ENCODE results near the gene OPCML.

The OPCML gene

GRCh38 chr11:133118563-133119268, 413.6 kb downstream of the OPCML start:
- no peak for DNase-seq

GRCh38 chr11:133115099-133115498, 417.2 kb downstream of the OPCML start:
- DNase-seq, result peak; percentile 10

- DNase-seq, result no peak
Measured at GRCh38 chr11:133107763-133108162, 424.5 kb downstream of the OPCML start.

- DNase-seq, result no peak
Measured at GRCh38 chr11:133107136-133107535, 425.2 kb downstream of the OPCML start.

GRCh38 chr11:133106417-133106816, 425.9 kb downstream of the OPCML start:
- DNase-seq, result no peak

GRCh38 chr11:133104009-133104744, 428.1 kb downstream of the OPCML start:
- DNase-seq, result no peak

GRCh38 chr11:133096981-133097380, 435.3 kb downstream of the OPCML start:
- DNase-seq, result no peak

- no peak for DNase-seq
Measured at GRCh38 chr11:133086518-133086917, 445.8 kb downstream of the OPCML start.

GRCh38 chr11:133082841-133083488, 449.3 kb downstream of the OPCML start:
- peak; percentile 76 for DNase-seq

GRCh38 chr11:133082453-133082781, 449.9 kb downstream of the OPCML start:
- peak; percentile 41 for DNase-seq

- peak; percentile 33 for DNase-seq
Measured at GRCh38 chr11:133081730-133082452, 450.4 kb downstream of the OPCML start.

GRCh38 chr11:133081020-133081419, 451.3 kb downstream of the OPCML start:
- DNase-seq, result no peak

GRCh38 chr11:133078591-133079404, 453.5 kb downstream of the OPCML start:
- DNase-seq, result peak; percentile 66

GRCh38 chr11:133078012-133078411, 454.3 kb downstream of the OPCML start:
- DNase-seq, result no peak

- no peak for DNase-seq
Measured at GRCh38 chr11:133075351-133075750, 456.9 kb downstream of the OPCML start.

GRCh38 chr11:133072858-133073582, 459.3 kb downstream of the OPCML start:
- DNase-seq, result no peak

- no peak for DNase-seq
Measured at GRCh38 chr11:133072378-133072777, 459.9 kb downstream of the OPCML start.

- DNase-seq, result no peak
Measured at GRCh38 chr11:133070791-133071190, 461.5 kb downstream of the OPCML start.

- no peak for DNase-seq
Measured at GRCh38 chr11:133070021-133070713, 462.1 kb downstream of the OPCML start.

- DNase-seq, result no peak
Measured at GRCh38 chr11:133065847-133066485, 466.3 kb downstream of the OPCML start.

- DNase-seq, result no peak
Measured at GRCh38 chr11:133064961-133065360, 467.3 kb downstream of the OPCML start.
